ENCODE results near the gene HIGD1C.

DNA sequence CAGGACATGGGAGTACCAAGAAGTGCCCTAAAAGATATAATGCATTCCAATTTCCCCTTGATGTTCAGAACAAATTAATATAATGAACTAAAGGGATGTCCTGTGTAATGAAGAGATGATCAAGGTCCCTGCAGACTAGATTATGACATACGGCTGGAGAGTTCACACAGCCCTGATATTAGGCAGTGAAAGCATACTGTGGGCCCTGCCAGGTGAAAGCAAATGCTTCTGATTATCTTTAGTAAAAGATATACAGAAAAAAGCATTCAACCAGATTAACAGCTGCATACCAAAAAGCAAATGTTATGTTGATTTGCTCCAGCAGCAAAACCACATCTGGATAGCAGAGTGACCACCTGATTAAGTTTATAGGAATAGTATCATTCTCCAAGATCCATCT lies 12.1 kb downstream of the HIGD1C start:
- TF ChIP-seq, protein P1, sequence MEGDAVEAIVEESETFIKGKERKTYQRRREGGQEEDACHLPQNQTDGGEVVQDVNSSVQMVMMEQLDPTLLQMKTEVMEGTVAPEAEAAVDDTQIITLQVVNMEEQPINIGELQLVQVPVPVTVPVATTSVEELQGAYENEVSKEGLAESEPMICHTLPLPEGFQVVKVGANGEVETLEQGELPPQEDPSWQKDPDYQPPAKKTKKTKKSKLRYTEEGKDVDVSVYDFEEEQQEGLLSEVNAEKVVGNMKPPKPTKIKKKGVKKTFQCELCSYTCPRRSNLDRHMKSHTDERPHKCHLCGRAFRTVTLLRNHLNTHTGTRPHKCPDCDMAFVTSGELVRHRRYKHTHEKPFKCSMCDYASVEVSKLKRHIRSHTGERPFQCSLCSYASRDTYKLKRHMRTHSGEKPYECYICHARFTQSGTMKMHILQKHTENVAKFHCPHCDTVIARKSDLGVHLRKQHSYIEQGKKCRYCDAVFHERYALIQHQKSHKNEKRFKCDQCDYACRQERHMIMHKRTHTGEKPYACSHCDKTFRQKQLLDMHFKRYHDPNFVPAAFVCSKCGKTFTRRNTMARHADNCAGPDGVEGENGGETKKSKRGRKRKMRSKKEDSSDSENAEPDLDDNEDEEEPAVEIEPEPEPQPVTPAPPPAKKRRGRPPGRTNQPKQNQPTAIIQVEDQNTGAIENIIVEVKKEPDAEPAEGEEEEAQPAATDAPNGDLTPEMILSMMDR (IDR thresholded peaks at IDR 0.05; ENCODE audit: insufficient read depth, low read length): no peak
- TF ChIP-seq POLR2AphosphoS5 (IDR thresholded peaks at IDR 0.05; ENCODE audit: low read depth) (no peak), GABPA (IDR thresholded peaks at IDR 0.05; ENCODE audit: low read depth) (no peak), SPI1 (IDR thresholded peaks at IDR 0.05; ENCODE audit: borderline replicate concordance, low read depth) (no peak)
- TF ChIP-seq, protein P2, sequence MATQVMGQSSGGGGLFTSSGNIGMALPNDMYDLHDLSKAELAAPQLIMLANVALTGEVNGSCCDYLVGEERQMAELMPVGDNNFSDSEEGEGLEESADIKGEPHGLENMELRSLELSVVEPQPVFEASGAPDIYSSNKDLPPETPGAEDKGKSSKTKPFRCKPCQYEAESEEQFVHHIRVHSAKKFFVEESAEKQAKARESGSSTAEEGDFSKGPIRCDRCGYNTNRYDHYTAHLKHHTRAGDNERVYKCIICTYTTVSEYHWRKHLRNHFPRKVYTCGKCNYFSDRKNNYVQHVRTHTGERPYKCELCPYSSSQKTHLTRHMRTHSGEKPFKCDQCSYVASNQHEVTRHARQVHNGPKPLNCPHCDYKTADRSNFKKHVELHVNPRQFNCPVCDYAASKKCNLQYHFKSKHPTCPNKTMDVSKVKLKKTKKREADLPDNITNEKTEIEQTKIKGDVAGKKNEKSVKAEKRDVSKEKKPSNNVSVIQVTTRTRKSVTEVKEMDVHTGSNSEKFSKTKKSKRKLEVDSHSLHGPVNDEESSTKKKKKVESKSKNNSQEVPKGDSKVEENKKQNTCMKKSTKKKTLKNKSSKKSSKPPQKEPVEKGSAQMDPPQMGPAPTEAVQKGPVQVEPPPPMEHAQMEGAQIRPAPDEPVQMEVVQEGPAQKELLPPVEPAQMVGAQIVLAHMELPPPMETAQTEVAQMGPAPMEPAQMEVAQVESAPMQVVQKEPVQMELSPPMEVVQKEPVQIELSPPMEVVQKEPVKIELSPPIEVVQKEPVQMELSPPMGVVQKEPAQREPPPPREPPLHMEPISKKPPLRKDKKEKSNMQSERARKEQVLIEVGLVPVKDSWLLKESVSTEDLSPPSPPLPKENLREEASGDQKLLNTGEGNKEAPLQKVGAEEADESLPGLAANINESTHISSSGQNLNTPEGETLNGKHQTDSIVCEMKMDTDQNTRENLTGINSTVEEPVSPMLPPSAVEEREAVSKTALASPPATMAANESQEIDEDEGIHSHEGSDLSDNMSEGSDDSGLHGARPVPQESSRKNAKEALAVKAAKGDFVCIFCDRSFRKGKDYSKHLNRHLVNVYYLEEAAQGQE (IDR thresholded peaks at IDR 0.05; ENCODE audit: insufficient replicate concordance, low read depth): no peak
